ENCODE data around the gene ACTL6B. TPM values are rescaled to one million over a fixed set of nuclear protein-coding genes. Genes with fewer than 3 reads are reported as not detected.

The ACTL6B gene
- total RNA-seq, 1 experiment from 2014 or later = 1.3 TPM

- TF ChIP-seq, protein P1, sequence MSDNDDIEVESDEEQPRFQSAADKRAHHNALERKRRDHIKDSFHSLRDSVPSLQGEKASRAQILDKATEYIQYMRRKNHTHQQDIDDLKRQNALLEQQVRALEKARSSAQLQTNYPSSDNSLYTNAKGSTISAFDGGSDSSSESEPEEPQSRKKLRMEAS (CRISPR knock-in tag; IDR thresholded peaks at IDR 0.05) = no peak
- TF ChIP-seq ZNF396 (CRISPR knock-in tag; IDR thresholded peaks at IDR 0.05; ENCODE audit: borderline replicate concordance) (no peak), HMGA2 (CRISPR knock-in tag; IDR thresholded peaks at IDR 0.05) (no peak), STAT6 (CRISPR knock-in tag; conservative IDR thresholded peaks at IDR 0.05; ENCODE audit: low read depth) (no peak), EMX1 (CRISPR knock-in tag; IDR thresholded peaks at IDR 0.05) (no peak), CBFB (CRISPR knock-in tag; IDR thresholded peaks at IDR 0.05; ENCODE audit: low read depth) (no peak), JAZF1 (CRISPR knock-in tag; IDR thresholded peaks at IDR 0.05) (no peak), IRF1 (CRISPR knock-in tag; IDR thresholded peaks at IDR 0.05) (no peak)
- Mint-ChIP-seq H3K27me3 (ENCODE audit: low read depth) (no peaks in the 10 kb centered on the region), H3K4me3 (no peak overlapping the region), H3K9me3 (no peaks in the 10 kb centered on the region), H3K36me3 (peaks cover 27% of the 10 kb centered on the region), H3K27ac (no peak overlapping the region; the same call in 1 of the 2 replicates), H3K4me1 (peaks cover 11% of the 10 kb centered on the region; the same call in 1 of the 2 replicates)
- CTCF ChIA-PET = interaction anchor here (0.7 to 1.5 kb wide), 3 partner anchors 52 to 60 kb away, joined by 3 to 4 read pairs (median 3); no protein-coding TSS in a partner anchor
- DNase-seq (ENCODE audit: low spot score) (no peak), ATAC-seq (no peak)
- POLR2A ChIA-PET = no interaction called here
These were observed 30.1 kb upstream of the ACTL6B start for GRCh38 chr7:100686201-100686821.

- TF ChIP-seq SOX15 (CRISPR knock-in tag; IDR thresholded peaks at IDR 0.05) = no peak
- no peak for TF ChIP-seq MXD4 (CRISPR knock-in tag; IDR thresholded peaks at IDR 0.05; ENCODE audit: borderline replicate concordance)
- TF ChIP-seq GABPB1 (CRISPR knock-in tag; IDR thresholded peaks at IDR 0.05) = no peak
- TF ChIP-seq CTCF (IDR thresholded peaks at IDR 0.05) = no peak
- no peak for TF ChIP-seq FOXP1 (CRISPR knock-in tag; IDR thresholded peaks at IDR 0.05; ENCODE audit: borderline replicate concordance)
- no peak for TF ChIP-seq NFE2L1 (CRISPR knock-in tag; IDR thresholded peaks at IDR 0.05)
- TF ChIP-seq GTF2I (CRISPR knock-in tag; conservative IDR thresholded peaks at IDR 0.05) = no peak
- TF ChIP-seq ETV6 (CRISPR knock-in tag; IDR thresholded peaks at IDR 0.05) = no peak
- TF ChIP-seq ZNF416 (CRISPR knock-in tag; IDR thresholded peaks at IDR 0.05) = no peak
- no peak for TF ChIP-seq ELF4 (CRISPR knock-in tag; IDR thresholded peaks at IDR 0.05; ENCODE audit: low read depth)
- TF ChIP-seq NR3C1 (CRISPR knock-in tag; conservative IDR thresholded peaks at IDR 0.05; ENCODE audit: low read depth) = no peak
- TF ChIP-seq RORB (CRISPR knock-in tag; IDR thresholded peaks at IDR 0.05) = no peak
- TF ChIP-seq ATF1 (CRISPR knock-in tag; IDR thresholded peaks at IDR 0.05) = no peak
- TF ChIP-seq, protein P2, sequence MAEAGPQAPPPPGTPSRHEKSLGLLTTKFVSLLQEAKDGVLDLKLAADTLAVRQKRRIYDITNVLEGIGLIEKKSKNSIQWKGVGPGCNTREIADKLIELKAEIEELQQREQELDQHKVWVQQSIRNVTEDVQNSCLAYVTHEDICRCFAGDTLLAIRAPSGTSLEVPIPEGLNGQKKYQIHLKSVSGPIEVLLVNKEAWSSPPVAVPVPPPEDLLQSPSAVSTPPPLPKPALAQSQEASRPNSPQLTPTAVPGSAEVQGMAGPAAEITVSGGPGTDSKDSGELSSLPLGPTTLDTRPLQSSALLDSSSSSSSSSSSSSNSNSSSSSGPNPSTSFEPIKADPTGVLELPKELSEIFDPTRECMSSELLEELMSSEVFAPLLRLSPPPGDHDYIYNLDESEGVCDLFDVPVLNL (CRISPR knock-in tag; IDR thresholded peaks at IDR 0.05; ENCODE audit: borderline replicate concordance, low read depth) = no peak
- TF ChIP-seq ZSCAN18 (CRISPR knock-in tag; IDR thresholded peaks at IDR 0.05) = no peak
- TF ChIP-seq, protein P3, sequence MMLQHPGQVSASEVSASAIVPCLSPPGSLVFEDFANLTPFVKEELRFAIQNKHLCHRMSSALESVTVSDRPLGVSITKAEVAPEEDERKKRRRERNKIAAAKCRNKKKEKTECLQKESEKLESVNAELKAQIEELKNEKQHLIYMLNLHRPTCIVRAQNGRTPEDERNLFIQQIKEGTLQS (CRISPR knock-in tag; conservative IDR thresholded peaks at IDR 0.05) = no peak
- TF ChIP-seq ZNF138 (CRISPR knock-in tag; conservative IDR thresholded peaks at IDR 0.05) = no peak
- TF ChIP-seq, protein P4, sequence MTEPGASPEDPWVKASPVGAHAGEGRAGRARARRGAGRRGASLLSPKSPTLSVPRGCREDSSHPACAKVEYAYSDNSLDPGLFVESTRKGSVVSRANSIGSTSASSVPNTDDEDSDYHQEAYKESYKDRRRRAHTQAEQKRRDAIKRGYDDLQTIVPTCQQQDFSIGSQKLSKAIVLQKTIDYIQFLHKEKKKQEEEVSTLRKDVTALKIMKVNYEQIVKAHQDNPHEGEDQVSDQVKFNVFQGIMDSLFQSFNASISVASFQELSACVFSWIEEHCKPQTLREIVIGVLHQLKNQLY (CRISPR knock-in tag; IDR thresholded peaks at IDR 0.05) = no peak
- POLR2A ChIA-PET = interaction anchor here (0.8 kb wide), 1 partner anchor 11 kb away, joined by 12 read pairs; no protein-coding TSS in a partner anchor
- peaks cover 27% of the 10 kb centered on the region for H3K36me3 Mint-ChIP-seq
- DNase-seq (ENCODE audit: low spot score) (no peak), ATAC-seq (no peak)
- CTCF ChIA-PET = interaction anchor here (0.7 to 3.4 kb wide), 4 partner anchors 20 to 59 kb away, joined by 3 to 12 read pairs (median 4); partner anchors contain the start of gene POP7
- no peaks in the 10 kb centered on the region for H3K9me3 Mint-ChIP-seq
- no peak overlapping the region for H3K27ac Mint-ChIP-seq
- H3K27me3 Mint-ChIP-seq (ENCODE audit: low read depth) = no peaks in the 10 kb centered on the region
- peaks cover 8% of the 10 kb centered on the region; the same call in 1 of the 2 replicates for H3K4me1 Mint-ChIP-seq
- no peak overlapping the region for H3K4me3 Mint-ChIP-seq
These were observed 29.4 kb upstream of the ACTL6B start for GRCh38 chr7:100685631-100686145.
